Stomach (tissue), 9 donors: ENCODE data around the gene CTDSPL. TPM values are rescaled to one million over a fixed set of nuclear protein-coding genes. Genes with fewer than 3 reads are reported as not detected.
A peak's percentile ranks its signal among the peaks of the same experiment; 100 is the strongest.

Experiments used
- DNase-seq, 2 donors: peaks; one replicate each; pipeline versions ENCODE4 v3.0.0 to v3.0.0-alpha.2; 2013 to 2019
- H3K27ac ChIP-seq, 5 donors: fragments of 200-600 bp in 4 of 5; sonication (generic) in 4 of 5; one replicate each; pipeline ENCODE4 v1.5.1; 2013 to 2019; ENCODE audit warnings: mild to moderate bottlenecking in 1 of 5, moderate library complexity in 1 of 5
- H3K27me3 ChIP-seq, 3 donors: fragments of 200-600 bp; sonication (generic); one replicate each; pipeline ENCODE4 v1.5.1; 2017 to 2019; ENCODE audit warnings: mixed run types in 1 of 3
- H3K36me3 ChIP-seq, 4 donors: fragments of 200-600 bp; sonication (generic); 1 replicate in 3 of 4; 2 replicates in 1 of 4; pipeline ENCODE4 v1.5.1; 2016 to 2019
- H3K4me1 ChIP-seq, 4 donors: fragments of 200-600 bp; sonication (generic); one replicate each; pipeline ENCODE4 v1.5.1; 2016 to 2019
- H3K4me3 ChIP-seq, 4 donors: fragments of 200-600 bp; sonication (generic) in 3 of 4; one replicate each; pipeline ENCODE4 v1.5.1; 2016 to 2019; ENCODE audit warnings: mild to moderate bottlenecking in 1 of 4
- H3K9me3 ChIP-seq, 4 donors: fragments of 200-600 bp; sonication (generic); one replicate each; pipeline ENCODE4 v1.5.1; 2016 to 2019
- CTCF ChIP-seq, 7 experiments: fragments of 450-650 bp in 4 of 7; fragments of 200-600 bp in 3 of 7; sonication (generic) in 3 of 7; IDR thresholded peaks; one replicate each; pipeline ENCODE4 v1.5.1; 2016 to 2019; ENCODE audit warnings: antibody characterized with exemption in 7 of 7, control low read depth in 2 of 7, mild to moderate bottlenecking in 1 of 7
- EP300 ChIP-seq: sonication (generic); formaldehyde crosslinking; IDR thresholded peaks from one replicate; pipeline ENCODE4 v1.6.1; 2017; ENCODE audit warnings: antibody characterized with exemption
- POLR2A ChIP-seq, 4 donors: fragments of 450-650 bp; IDR thresholded peaks; one replicate each; pipeline ENCODE4 v1.6.1; 2016; ENCODE audit warnings: antibody characterized with exemption in 4 of 4, control low read depth in 2 of 4, mild to moderate bottlenecking in 1 of 4, moderate library complexity in 1 of 4
- POLR2AphosphoS5 ChIP-seq, 3 donors: sonication (generic); formaldehyde crosslinking; IDR thresholded peaks; one replicate each; pipeline ENCODE4 v1.6.1; 2016; ENCODE audit warnings: antibody characterized with exemption in 3 of 3
- WGBS, 5 donors: extraction: QIAGEN DNeasy Blood & Tissue Kit in 3 of 5; methylation state at CpG; one replicate each; pipeline versions ENCODE4 v1.1.5 to v1.1.7; 2013 to 2018; 5-methylcytosine and 5-hydroxymethylcytosine counted together
- intact Hi-C: fragments of 100-400 bp; cut with DNase I; formaldehyde crosslinking; loops from one replicate; pipeline ENCODE4 v1.15.1; 2023; ENCODE audit warnings: low total_unique reads
- polyA plus RNA-seq, 3 donors: library from polyadenylated mRNA; stranded (reverse); fragments of 200-250 nt; gene quantifications; one replicate each; pipeline ENCODE4 v1.2.3, GENCODE V29; 2013
- total RNA-seq, 5 donors: library from RNA; depleted of rRNA; stranded (reverse); fragments of >200 nt; gene quantifications; one replicate each; pipeline versions ENCODE4 v1.1.0 to v1.2.3, GENCODE V29; 2014 to 2016
- donor health status: healthy with polysubstance abuse.
- donor health status: Bipolar disorder and iron deficiency.
- donor health status: healthy.

CTDSPL gene
- total and polyA plus RNA-seq, 8 donors = 13.4 to 54.9 (median 30.2) TPM

DNA sequence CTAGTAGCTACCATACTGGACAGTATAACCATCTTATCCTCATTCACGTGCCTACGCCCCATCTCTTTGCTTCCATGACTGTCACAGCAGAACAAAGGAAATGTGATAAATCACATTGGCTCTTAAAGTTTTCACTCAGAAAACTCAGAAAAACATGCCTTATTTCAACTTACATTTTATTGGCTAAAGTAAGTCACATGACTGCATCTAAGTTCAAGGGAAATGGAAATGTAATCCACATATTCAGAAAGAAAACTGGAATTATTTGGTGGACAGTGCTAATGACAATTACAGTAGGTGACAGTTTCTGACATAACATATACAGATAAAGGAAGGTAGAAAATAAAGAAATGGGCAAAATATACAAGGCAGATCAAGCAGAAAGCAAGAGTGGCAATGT is 91.5 kb downstream of the CTDSPL start:
- intact Hi-C loops = no loop called here
- Histone ChIP-seq H3K9me3 (no peaks in the 10 kb centered on the region), H3K4me1 (peaks cover 5 to 49% (median 33%) of the 10 kb centered on the region in 4 donors), H3K36me3 (peaks cover 0 to 12% (median 7%) of the 10 kb centered on the region in 4 donors), H3K4me3 (no peak overlapping the region), H3K27ac (peak overlapping the region in 1 of 5 donors; percentile 78), H3K27me3 (no peaks in the 10 kb centered on the region)
- no peak for DNase-seq
- WGBS, 5 donors = 91 to 99% (median 98%) methylated on average over 2 of the region's 2 CpGs
- TF ChIP-seq EP300 (no peak), POLR2A (IDR thresholded peaks at IDR 0.05) (no peak), CTCF (IDR thresholded peaks at IDR 0.05) (no peak), POLR2AphosphoS5 (IDR thresholded peaks at IDR 0.05) (no peak)

GRCh38 chr3:37953707-37954394 is 92.2 kb downstream of the CTDSPL start:
- Histone ChIP-seq H3K4me1 (peaks cover 5 to 49% (median 33%) of the 10 kb centered on the region in 4 donors), H3K4me3 (no peak overlapping the region), H3K36me3 (peaks cover 0 to 12% (median 7%) of the 10 kb centered on the region in 4 donors), H3K9me3 (no peaks in the 10 kb centered on the region), H3K27ac (peak overlapping the region in 4 of 5 donors; percentile 21 to 78 (median 32)), H3K27me3 (no peaks in the 10 kb centered on the region)
- 54 to 66% (median 59%) methylated on average over 5 of the region's 5 CpGs for WGBS, 5 donors
- no peak for TF ChIP-seq CTCF (IDR thresholded peaks at IDR 0.05)
- TF ChIP-seq POLR2A (IDR thresholded peaks at IDR 0.05) = no peak
- TF ChIP-seq POLR2AphosphoS5 (IDR thresholded peaks at IDR 0.05) = no peak
- TF ChIP-seq EP300 = no peak
- intact Hi-C loops = no loop called here
- no peak for DNase-seq

DNA sequence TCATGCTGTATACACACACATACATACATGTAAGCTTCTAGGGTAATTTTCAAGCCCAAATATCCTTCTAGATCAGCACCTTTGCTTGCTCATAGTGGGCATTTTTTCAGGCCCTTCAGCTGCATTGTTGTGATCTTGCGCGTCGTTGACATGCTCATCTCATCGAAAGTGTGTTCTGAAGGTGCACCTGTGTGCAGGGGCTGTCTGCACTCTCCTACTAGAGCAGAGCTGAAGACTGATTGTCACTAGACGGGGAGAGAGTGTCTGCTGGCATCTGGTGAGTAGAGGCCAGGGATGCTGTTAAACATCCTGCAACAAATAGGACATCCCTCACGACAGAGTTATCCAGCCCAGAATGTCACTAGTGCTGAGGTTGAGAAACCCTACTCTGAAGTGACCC is 93.2 kb downstream of the CTDSPL start:
- TF ChIP-seq POLR2AphosphoS5 (IDR thresholded peaks at IDR 0.05) (no peak), POLR2A (IDR thresholded peaks at IDR 0.05) (no peak), EP300 (no peak), CTCF (IDR thresholded peaks at IDR 0.05) (no peak)
- peaks cover 0 to 15% (median 8%) of the 10 kb centered on the region in 4 donors for H3K36me3 ChIP-seq
- no peak overlapping the region for H3K4me3 ChIP-seq
- WGBS, 5 donors = 92 to 97% (median 95%) methylated on average over 6 of the region's 6 CpGs
- peaks cover 5 to 46% (median 30%) of the 10 kb centered on the region in 4 donors for H3K4me1 ChIP-seq
- intact Hi-C loops = no loop called here
- no peaks in the 10 kb centered on the region for H3K9me3 ChIP-seq
- DNase-seq = no peak
- no peaks in the 10 kb centered on the region for H3K27me3 ChIP-seq
- peak overlapping the region in 2 of 5 donors; percentile 51 to 78 for H3K27ac ChIP-seq

DNA sequence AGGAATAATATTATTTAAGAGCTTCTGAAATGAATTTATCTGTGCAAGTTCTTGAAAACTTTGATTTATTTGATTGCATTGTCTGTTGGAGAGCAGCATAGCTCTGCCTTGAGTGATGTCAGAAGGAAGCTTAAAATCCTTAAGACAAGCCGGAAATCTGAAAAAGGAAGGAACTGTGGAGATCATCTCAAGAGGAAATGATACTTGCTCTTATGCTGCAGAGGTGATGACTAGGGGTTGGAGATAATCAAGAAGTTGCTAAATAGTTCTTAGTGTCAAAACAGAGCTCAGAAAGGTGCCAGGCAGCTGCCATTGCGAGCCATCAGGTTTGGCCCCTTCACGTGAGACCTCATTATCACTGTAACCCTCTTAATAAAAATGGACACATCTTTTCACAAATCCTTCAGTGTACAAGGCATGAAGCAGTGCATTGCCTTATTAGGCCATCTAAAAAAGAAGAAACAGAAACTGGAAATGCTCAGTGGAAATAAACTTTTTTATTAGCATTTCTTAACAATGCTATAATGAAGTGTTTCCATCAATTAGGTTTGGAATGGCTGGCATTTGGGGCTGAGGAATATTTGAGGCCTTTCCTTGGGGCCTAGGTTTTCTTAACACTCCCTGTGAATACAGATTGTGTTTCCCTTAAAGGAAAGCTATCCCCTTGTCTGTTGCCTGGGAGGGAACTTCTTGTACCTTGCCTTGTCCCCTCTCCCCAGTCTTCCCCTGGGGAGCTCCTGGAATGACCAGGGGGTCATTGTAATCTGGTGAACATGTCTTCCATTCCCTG is 94.4 kb downstream of the CTDSPL start:
- H3K9me3 ChIP-seq = no peaks in the 10 kb centered on the region
- peaks cover 0 to 17% (median 8%) of the 10 kb centered on the region in 4 donors for H3K36me3 ChIP-seq
- no peak overlapping the region for H3K4me3 ChIP-seq
- WGBS, 5 donors = 71 to 85% (median 75%) methylated on average over 3 of the region's 3 CpGs
- H3K4me1 ChIP-seq = peaks cover 5 to 46% (median 30%) of the 10 kb centered on the region in 4 donors
- TF ChIP-seq EP300 (no peak), POLR2AphosphoS5 (IDR thresholded peaks at IDR 0.05) (no peak)
- H3K27ac ChIP-seq = peak overlapping the region in 4 of 5 donors; percentile 51 to 78 (median 62)
- H3K27me3 ChIP-seq = no peaks in the 10 kb centered on the region
- intact Hi-C loops = no loop called here
- no peak for DNase-seq
